22Rv1 (cell line): Measurements from ENCODE around the gene SNRNP70.
A peak's percentile ranks its signal among the peaks of the same experiment; 100 is the strongest.
"Not testable (repeated sequence)": the region's sequence is repeated elsewhere in the genome, so short reads cannot be mapped to it uniquely, and the experiment has no call there.

ENCODE experiments used
- H3K27ac ChIP-seq: fragments of 450-650 bp; 2 replicates; pipeline ENCODE4 v1.5.1; 2017
- ZFX ChIP-seq: fragments of 450-650 bp; IDR thresholded peaks from 2 replicates; pipeline ENCODE4 v1.6.1; 2017; ENCODE audit warnings: antibody characterized with exemption, borderline replicate concordance
- TF ChIP-seq, protein P1 (sequence below): fragments of 450-650 bp; IDR thresholded peaks from 2 replicates; pipeline ENCODE4 v1.5.1; 2017; ENCODE audit warnings: mild to moderate bottlenecking

Gene SNRNP70

DNA sequence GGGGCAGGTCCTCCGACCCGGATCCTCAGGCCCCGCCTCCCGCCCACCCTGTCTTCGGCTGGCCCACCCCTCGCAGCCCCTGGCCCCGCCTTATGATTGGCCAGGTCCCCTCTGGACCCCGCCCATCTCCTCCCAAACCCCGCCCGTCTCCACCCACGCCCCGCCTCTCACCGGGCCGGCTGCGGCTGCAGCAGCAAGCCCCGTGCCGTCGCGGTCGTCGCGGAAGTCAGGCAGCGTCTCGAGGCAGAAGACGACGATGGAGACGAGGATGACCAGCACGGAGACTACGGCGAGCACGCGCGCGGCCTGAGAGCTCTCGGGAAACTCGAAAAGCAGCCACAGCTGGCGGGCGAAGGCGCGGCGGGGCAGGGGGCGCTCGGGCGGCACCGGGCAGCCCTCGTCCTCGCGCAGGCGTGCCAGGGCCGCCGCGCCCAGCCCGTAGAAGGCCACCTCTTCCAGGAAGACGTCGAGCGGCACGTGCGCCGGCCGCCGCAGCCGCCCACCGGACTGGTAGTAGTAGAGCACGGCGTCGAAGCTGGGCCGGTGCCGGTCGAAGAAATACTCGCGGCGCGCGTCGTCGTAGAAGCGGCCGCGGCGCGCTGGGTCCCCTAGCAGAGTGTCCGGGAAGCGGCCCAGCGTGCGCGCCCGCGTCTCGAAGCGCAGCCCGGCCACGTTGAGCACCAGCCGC lies 13.2 kb upstream of the SNRNP70 start:
- no peak overlapping the region for H3K27ac ChIP-seq
- TF ChIP-seq, protein P1, sequence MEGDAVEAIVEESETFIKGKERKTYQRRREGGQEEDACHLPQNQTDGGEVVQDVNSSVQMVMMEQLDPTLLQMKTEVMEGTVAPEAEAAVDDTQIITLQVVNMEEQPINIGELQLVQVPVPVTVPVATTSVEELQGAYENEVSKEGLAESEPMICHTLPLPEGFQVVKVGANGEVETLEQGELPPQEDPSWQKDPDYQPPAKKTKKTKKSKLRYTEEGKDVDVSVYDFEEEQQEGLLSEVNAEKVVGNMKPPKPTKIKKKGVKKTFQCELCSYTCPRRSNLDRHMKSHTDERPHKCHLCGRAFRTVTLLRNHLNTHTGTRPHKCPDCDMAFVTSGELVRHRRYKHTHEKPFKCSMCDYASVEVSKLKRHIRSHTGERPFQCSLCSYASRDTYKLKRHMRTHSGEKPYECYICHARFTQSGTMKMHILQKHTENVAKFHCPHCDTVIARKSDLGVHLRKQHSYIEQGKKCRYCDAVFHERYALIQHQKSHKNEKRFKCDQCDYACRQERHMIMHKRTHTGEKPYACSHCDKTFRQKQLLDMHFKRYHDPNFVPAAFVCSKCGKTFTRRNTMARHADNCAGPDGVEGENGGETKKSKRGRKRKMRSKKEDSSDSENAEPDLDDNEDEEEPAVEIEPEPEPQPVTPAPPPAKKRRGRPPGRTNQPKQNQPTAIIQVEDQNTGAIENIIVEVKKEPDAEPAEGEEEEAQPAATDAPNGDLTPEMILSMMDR = no peak

DNA sequence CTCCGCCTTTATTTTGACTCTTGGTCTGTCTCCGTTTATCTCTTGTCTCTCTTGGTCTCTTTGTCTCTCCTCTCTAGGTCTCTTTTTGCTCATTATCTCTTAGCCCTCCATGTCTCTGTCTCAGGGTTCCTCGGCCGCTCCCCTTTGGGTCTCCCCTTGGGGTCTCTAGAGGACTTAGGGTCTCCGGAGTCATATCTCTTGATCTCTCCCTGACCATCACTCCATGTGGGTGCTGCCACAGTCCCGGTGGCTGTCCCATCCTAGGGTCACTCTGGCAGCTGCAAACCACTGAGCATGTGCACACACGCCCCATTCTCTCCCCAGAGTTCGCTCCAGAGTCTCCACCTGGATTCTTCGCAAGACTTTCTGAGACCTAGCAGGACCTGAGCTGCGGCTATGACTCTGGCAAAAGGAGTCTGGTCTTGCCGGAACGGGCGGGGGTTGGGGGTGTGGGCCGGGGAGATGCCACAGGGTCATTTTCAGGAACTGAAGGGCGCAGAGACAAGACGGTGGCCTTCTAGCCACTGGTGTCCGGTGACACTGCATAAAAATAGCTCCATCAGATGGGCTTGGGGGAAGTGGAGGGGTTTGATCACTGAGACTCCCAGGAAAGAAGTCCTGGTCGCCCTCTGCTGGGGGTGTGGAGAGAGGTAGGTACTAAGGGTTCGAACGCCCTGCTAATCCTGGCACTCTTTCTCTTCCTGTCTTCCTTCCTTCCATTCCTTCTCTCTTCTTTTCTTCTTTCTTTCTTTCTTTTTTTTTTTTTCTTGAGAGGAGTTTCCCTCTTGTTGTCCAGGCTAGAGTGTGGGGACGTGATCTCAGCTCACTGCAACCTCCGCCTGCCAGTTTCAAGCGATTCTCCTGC lies 11.5 kb upstream of the SNRNP70 start:
- TF ChIP-seq ZFX = no peak
- TF ChIP-seq, protein P1 = peak; percentile 69
- H3K27ac ChIP-seq = no peak overlapping the region

DNA sequence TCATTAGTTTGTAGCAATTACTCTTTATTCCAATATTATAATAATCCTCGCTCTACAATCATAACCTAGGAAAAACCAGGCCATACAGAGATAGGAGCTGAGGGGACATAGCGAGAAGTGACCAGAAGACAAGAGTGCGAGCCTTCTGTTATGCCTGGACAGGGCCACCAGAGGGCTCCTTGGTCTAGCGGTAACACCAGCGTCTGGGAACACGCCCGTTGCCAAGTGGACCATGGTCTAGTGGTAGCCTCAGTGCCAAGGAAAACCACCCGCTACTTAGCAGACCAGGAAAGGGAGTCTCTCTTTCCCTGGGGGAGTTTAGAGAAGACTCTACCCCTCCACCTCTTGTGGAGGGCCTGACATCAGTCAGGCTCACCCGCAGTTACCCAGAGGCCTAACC lies 10.4 kb upstream of the SNRNP70 start:
- TF ChIP-seq, protein P1 = peak; percentile 82
- H3K27ac ChIP-seq = not testable (repeated sequence)

DNA sequence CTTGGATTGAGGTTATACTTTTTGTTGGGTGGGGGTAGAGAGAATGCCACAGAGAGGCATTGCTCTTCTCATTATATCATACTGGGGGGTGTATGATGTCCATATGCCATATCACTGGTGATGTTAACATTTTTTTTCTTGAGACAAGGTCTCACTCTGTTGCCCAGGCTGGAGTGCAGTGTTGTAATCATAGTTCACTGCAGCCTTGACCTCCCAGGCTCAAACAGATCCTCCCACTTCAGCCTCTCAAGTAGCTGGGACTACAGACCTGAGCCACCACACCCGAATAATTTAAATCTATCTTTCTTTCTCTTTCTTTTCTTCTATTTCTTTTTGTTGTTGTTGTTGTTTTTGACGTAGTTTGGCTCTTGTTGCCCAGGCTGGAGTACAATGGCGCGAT lies 4.9 kb upstream of the SNRNP70 start:
- no peak overlapping the region for H3K27ac ChIP-seq
- TF ChIP-seq ZFX = no peak
- TF ChIP-seq, protein P1 = no peak

DNA sequence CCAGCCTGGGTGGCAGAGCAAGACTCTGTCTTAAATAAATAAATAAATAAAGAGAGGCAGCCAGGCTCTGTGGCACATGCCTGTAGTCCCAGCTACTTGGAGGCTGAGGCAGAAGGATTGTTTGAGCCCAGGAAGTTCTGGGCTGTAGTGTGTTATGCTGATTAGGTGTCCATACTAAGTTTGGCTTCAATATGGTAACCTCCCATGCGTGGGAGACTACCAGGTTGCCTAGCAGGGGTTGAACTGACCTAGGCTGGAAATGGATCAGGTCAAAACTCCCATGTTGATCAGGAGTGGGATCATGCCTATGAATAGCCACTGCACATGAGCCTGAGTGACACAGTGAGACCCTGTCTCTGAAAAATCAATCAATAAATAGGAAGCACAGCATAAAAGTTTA lies 4.0 kb upstream of the SNRNP70 start:
- no peak overlapping the region for H3K27ac ChIP-seq
- no peak for TF ChIP-seq ZFX
- TF ChIP-seq, protein P1 = no peak

DNA sequence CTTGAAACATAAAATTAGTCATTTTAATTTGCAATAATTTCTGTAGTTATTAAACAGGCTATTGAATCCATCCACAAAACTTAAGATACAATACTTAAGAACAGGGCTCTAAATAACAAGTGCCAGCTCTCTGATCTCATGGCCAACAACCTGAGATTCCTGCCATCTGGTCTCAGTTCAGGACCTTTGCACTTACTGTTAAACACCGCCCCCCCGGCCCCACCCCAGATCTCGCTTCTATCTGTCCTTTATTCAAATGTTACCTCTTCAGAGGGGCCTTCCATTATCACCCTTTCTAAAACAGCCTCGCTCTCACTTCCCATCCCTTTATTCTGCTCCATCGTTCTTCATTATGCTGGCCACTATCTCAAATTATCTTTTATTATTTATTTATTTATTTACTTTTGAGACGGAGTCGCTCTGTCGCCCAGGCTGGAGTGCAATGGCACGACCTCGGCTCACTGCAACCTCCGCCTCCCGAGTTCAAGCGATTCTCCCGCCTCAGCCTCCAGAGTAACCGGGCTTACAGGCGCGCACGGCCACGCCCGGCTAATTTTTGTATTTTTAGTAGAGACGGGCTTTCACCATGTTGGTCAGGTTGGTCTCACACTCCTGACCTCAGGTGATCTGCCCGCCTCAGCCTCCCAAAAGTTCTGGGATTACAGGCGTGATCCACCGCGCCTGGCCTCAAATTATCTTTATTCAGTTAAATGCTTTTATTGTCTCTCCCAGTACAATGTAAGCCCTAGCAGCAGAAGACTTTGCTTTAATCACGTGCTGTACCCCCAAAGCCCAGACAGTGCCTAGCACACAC lies 838 bp upstream of the SNRNP70 start:
- TF ChIP-seq, protein P1 = no peak
- no peak for TF ChIP-seq ZFX
- peak overlapping the region; percentile 84 for H3K27ac ChIP-seq

DNA sequence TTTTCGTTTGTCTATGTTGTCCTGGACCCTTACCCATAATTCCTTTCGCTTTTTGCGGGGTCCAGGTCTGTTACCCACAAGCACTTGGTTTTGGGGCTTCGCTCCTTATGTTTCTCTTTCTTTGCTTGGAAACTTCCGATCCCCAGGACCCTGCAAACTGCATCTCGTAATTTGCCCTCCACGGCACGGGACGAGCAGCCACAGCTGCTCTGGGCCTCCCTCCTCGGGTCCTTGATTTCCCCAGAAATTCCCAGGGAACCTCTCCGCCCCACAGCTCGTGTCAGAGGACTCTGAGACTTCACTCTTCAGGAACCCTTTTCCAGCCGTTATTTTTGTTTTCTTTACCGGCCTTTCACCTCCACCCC lies 599 bp downstream of the SNRNP70 start:
- TF ChIP-seq, protein P1 = no peak
- no peak for TF ChIP-seq ZFX

More for the DNA sequence above, 599 bp downstream of the SNRNP70 start:
- H3K27ac ChIP-seq = peak overlapping the region; percentile 84
